Liver (tissue), 9 donors: ENCODE measurements around the gene FN3K. TPM values are rescaled to one million over a fixed set of nuclear protein-coding genes. Genes with fewer than 3 reads are reported as not detected.

ENCODE experiments used
- DNase-seq: peaks from one replicate; pipeline ENCODE4 v3.0.0-alpha.2; 2017; ENCODE audit warnings: low spot score
- H3K27ac ChIP-seq, 2 donors: one replicate each; pipeline ENCODE4 v1.7.0; 2013; ENCODE audit warnings: inconsistent platforms in 2 of 2, low read length in 2 of 2, control low read depth in 1 of 2, low read depth in 1 of 2, mild to moderate bottlenecking in 1 of 2
- H3K27me3 ChIP-seq, 4 donors: one replicate each; pipeline versions ENCODE4 v1.6.1 to v1.7.0; 2013; ENCODE audit warnings: low read length in 3 of 4, inconsistent platforms in 1 of 4, mild to moderate bottlenecking in 1 of 4, moderate library complexity in 1 of 4; ENCODE audit not compliant: control insufficient read depth in 4 of 4, insufficient read depth in 4 of 4
- H3K36me3 ChIP-seq, 4 donors: one replicate each; pipeline versions ENCODE4 v1.6.1 to v1.7.0; 2013; ENCODE audit warnings: low read length in 3 of 4, mild to moderate bottlenecking in 3 of 4, low read depth in 1 of 4, moderate library complexity in 1 of 4; ENCODE audit not compliant: control insufficient read depth in 4 of 4, insufficient read depth in 3 of 4
- H3K4me1 ChIP-seq, 4 donors: one replicate each; pipeline versions ENCODE4 v1.6.1 to v1.7.0; 2013; ENCODE audit warnings: low read length in 3 of 4, mild to moderate bottlenecking in 3 of 4, moderate library complexity in 1 of 4; ENCODE audit not compliant: control insufficient read depth in 4 of 4, insufficient read depth in 4 of 4
- H3K4me3 ChIP-seq, 3 donors: one replicate each; pipeline versions ENCODE4 v1.6.1 to v1.7.0; 2013; ENCODE audit warnings: low read length in 3 of 3, control low read depth in 1 of 3, low read depth in 1 of 3, mild to moderate bottlenecking in 1 of 3
- H3K9ac ChIP-seq, 2 donors: one replicate each; pipeline ENCODE4 v1.7.0; 2013; ENCODE audit warnings: low read length in 2 of 2, mild to moderate bottlenecking in 2 of 2, moderate library complexity in 2 of 2, control low read depth in 1 of 2, low read depth in 1 of 2
- H3K9me3 ChIP-seq, 4 donors: one replicate each; pipeline versions ENCODE4 v1.6.1 to v1.7.0; 2013; ENCODE audit warnings: low read length in 3 of 4; ENCODE audit not compliant: control insufficient read depth in 4 of 4
- ATF3 ChIP-seq: IDR thresholded peaks from 2 replicates; pipeline ENCODE4 v1.6.1; 2016; ENCODE audit warnings: antibody characterized with exemption
- CTCF ChIP-seq: fragments of 150-350 bp; IDR thresholded peaks from 2 replicates; pipeline ENCODE4 v1.5.1; 2017; ENCODE audit warnings: improper control_type of control experiment, low read depth, low read length; ENCODE audit not compliant: missing input control
- EGR1 ChIP-seq, 2 donors: IDR thresholded peaks; 2 replicates each; pipeline ENCODE4 v1.6.1; 2016 to 2018; ENCODE audit warnings: antibody characterized with exemption in 2 of 2, low read depth in 2 of 2
- FOXA1 ChIP-seq: IDR thresholded peaks from 2 replicates; pipeline ENCODE4 v1.6.1; 2016; ENCODE audit warnings: antibody characterized with exemption
- FOXA2 ChIP-seq: IDR thresholded peaks from 2 replicates; pipeline ENCODE4 v1.6.1; 2016; ENCODE audit warnings: antibody characterized with exemption
- GABPA ChIP-seq, 2 donors: IDR thresholded peaks in 1 of 2; conservative IDR thresholded peaks in 1 of 2; 2 replicates each; pipeline ENCODE4 v1.6.1; 2016; ENCODE audit warnings: antibody characterized with exemption in 2 of 2, mild to moderate bottlenecking in 1 of 2, moderate library complexity in 1 of 2
- HNF4A ChIP-seq, 2 donors: conservative IDR thresholded peaks; 2 replicates each; pipeline ENCODE4 v1.6.1; 2016; ENCODE audit warnings: antibody characterized with exemption in 2 of 2, mild to moderate bottlenecking in 2 of 2
- HNF4G ChIP-seq: IDR thresholded peaks from 2 replicates; pipeline ENCODE4 v1.6.1; 2016; ENCODE audit warnings: antibody characterized with exemption
- JUND ChIP-seq, 2 donors: IDR thresholded peaks; 2 replicates each; pipeline ENCODE4 v1.6.1; 2016; ENCODE audit warnings: antibody characterized with exemption in 2 of 2
- MAX ChIP-seq: IDR thresholded peaks from 2 replicates; pipeline ENCODE4 v1.6.1; 2016; ENCODE audit warnings: antibody characterized with exemption
- NR2F2 ChIP-seq: IDR thresholded peaks from 2 replicates; pipeline ENCODE4 v1.6.1; 2016; ENCODE audit warnings: antibody characterized with exemption
- RAD21 ChIP-seq, 2 donors: IDR thresholded peaks; 2 replicates each; pipeline ENCODE4 v1.6.1; 2016; ENCODE audit warnings: antibody characterized with exemption in 2 of 2, mild to moderate bottlenecking in 2 of 2
- REST ChIP-seq: IDR thresholded peaks from 2 replicates; pipeline ENCODE4 v1.6.1; 2016; ENCODE audit warnings: antibody characterized with exemption, mild to moderate bottlenecking
- RXRA ChIP-seq, 2 donors: IDR thresholded peaks; 2 replicates each; pipeline ENCODE4 v1.6.1; 2017 to 2018; ENCODE audit warnings: antibody characterized with exemption in 2 of 2, mild to moderate bottlenecking in 1 of 2
- SP1 ChIP-seq: IDR thresholded peaks from 2 replicates; pipeline ENCODE4 v1.6.1; 2018; ENCODE audit warnings: antibody characterized with exemption, mild to moderate bottlenecking
- TAF1 ChIP-seq: conservative IDR thresholded peaks from 2 replicates; pipeline ENCODE4 v1.6.1; 2016; ENCODE audit warnings: antibody characterized with exemption, mild to moderate bottlenecking
- YY1 ChIP-seq: IDR thresholded peaks from 2 replicates; pipeline ENCODE4 v1.6.1; 2016; ENCODE audit warnings: antibody characterized with exemption, mild to moderate bottlenecking
- ZBTB33 ChIP-seq: IDR thresholded peaks from 2 replicates; pipeline ENCODE4 v1.6.1; 2016; ENCODE audit warnings: antibody characterized with exemption
- WGBS: extraction: QIAGEN DNeasy Blood & Tissue Kit; methylation state at CpG from one replicate; pipeline ENCODE4 v1.1.7; 2013; 5-methylcytosine and 5-hydroxymethylcytosine counted together
- polyA plus RNA-seq, 2 donors: library from polyadenylated mRNA; stranded (reverse) in 1 of 2; unstranded in 1 of 2; fragments of 200-250 nt in 1 of 2; fragments of >200 nt in 1 of 2; fragmentation: Nextera tagmentation in 1 of 2; extraction: Ambion mirVana in 1 of 2; gene quantifications; one replicate each; pipeline versions ENCODE4 v1.2.1 to v1.2.3, GENCODE V29; 2013 to 2015
- total RNA-seq, 2 donors: library from RNA; depleted of rRNA; stranded (reverse); fragments of >200 nt; gene quantifications; one replicate each; pipeline ENCODE4 v1.2.3, GENCODE V29; 2014
- donor health status: healthy.
- donor health status: healthy.
- donor health status: healthy.
- donor health status: healthy.
- donor health status: healthy.

FN3K gene
- total and polyA plus RNA-seq, 4 donors = 18.4 to 28.7 (median 22.9) TPM

GRCh38 chr17:82737967-82738877, 2.8 kb downstream of the FN3K start (continued):
- TF ChIP-seq CTCF = no peak
- peak; percentile 99 for TF ChIP-seq FOXA2

GRCh38 chr17:82740906-82741759, 5.7 kb downstream of the FN3K start:
- peaks cover 0 to 4% (median 0%) of the 10 kb centered on the region in 4 donors for H3K9me3 ChIP-seq
- peaks cover 4 to 15% (median 12%) of the 10 kb centered on the region in 4 donors for H3K36me3 ChIP-seq
- H3K27me3 ChIP-seq = no peaks in the 10 kb centered on the region
- no peak overlapping the region for H3K4me3 ChIP-seq
- peak overlapping the region in 1 of 2 donors; percentile 43 for H3K9ac ChIP-seq
- 82% methylated on average over 10 of the region's 10 CpGs for WGBS
- peaks cover 13 to 51% (median 24%) of the 10 kb centered on the region in 4 donors for H3K4me1 ChIP-seq
- DNase-seq = peak; percentile 55
- TF ChIP-seq JUND (IDR thresholded peaks at IDR 0.05) = peak; percentile 73 to 89
- peak in 1 of 2 donors; percentile 51 for TF ChIP-seq GABPA (IDR thresholded peaks at IDR 0.05 in 1 of 2, conservative IDR thresholded peaks at IDR 0.05 in 1 of 2)
- TF ChIP-seq TAF1 = no peak
- peak in 1 of 2 donors; percentile 16 for TF ChIP-seq EGR1 (IDR thresholded peaks at IDR 0.05; ENCODE audit: low read depth in 2 of 2)
- TF ChIP-seq HNF4A (conservative IDR thresholded peaks at IDR 0.05) = peak; percentile 99
- TF ChIP-seq HNF4G = peak; percentile 95
- peak; percentile 77 for TF ChIP-seq FOXA1
- peak; percentile 97 to 98 for TF ChIP-seq RXRA (IDR thresholded peaks at IDR 0.05)
- TF ChIP-seq CTCF = no peak
- peak; percentile 60 for TF ChIP-seq YY1
- TF ChIP-seq RAD21 (IDR thresholded peaks at IDR 0.05) = peak; percentile 26 to 54
- peak; percentile 76 for TF ChIP-seq MAX
- TF ChIP-seq REST = no peak
- peak; percentile 28 for TF ChIP-seq ATF3
- peak; percentile 92 for TF ChIP-seq ZBTB33
- TF ChIP-seq FOXA2 = peak; percentile 72
- TF ChIP-seq NR2F2 = peak; percentile 78
- TF ChIP-seq SP1 = peak; percentile 90
- H3K27ac ChIP-seq = peak overlapping the region; percentile 59 to 71
